ENCODE measurements around the gene SLC1A5.
"Not testable (repeated sequence)": the region's sequence is repeated elsewhere in the genome, so short reads cannot be mapped to it uniquely, and the experiment has no call there.

Gene SLC1A5

DNA sequence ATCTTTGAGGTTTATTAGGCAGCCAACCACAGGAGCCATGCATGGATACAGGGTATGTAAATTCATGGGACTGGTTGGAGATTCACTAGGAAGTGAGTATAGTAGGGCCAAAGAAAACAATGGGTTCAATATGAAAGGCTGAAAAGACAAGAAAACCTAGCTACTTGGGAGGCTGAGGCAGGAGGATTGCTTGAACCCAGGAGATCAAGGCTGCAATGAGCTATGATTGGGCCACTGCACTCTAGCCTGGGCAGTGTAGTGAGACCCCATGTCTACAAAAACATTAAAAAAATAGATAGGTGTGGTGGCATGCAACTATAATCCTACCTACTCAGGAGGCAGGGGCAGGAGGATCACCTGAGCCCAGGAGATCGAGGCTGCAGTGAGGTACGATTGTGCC is 10.3 kb upstream of the SLC1A5 start:
- DNase-seq, result no peak

DNA sequence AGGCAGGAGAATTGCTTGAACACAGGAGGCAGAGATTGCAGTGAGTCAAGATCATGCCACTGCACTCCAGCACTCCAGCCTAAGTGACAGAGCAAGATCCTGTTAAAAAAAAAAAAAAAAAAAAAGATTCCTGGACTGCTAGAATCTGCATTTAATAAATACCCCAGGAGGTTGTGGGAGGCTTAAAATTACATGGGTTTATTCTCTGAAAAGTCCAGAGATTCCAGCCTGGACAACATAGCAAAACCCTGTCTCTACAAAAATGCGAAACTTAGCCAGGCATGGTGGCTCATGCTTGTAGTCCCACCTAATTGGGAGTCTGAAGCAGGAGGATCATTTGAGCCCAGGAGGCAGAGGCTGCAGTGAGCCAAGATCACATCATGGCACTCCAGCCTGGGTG is 9.5 kb upstream of the SLC1A5 start:
- no peak for DNase-seq

DNA sequence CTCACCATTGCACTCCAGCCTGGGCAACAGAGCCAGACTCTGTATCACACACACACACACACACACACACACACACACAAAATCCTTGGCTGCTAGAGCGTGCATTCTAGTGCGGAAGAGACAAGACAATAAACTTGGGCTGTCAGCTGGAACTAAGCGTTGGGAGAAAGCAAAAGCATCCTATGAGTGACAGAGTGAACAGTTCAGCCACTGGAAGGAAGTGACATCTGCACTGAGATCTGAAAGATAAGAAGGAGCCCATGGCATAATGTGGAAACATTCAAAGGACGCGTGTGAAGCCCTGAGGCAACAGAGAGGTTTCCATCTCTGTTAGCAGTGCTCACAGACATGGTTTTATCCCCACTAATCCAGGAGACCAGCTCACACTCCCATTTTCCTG is 3.5 kb upstream of the SLC1A5 start:
- peak in 4 of 5 donors; percentile 22 to 86 (median 29) for DNase-seq

DNA sequence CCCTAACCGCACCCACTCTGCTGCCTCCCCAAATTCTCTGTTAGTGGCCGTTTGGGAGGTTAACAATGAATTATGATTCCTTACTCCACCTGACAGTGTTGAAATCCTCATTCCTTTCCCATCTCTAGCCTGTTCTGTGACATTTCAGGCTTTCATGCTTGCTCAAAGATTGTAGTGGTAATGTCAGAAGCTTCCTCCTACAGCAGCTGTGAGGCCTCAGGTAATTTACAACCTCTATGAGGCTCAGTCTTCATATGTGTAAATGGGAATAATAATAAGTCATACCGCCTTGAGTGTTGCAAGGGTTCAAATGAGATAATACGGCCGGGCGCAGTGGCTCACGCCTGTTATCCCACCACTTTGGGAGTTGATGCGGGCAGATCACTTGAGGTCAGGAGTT is 977 bp upstream of the SLC1A5 start:
- DNase-seq, result no peak

DNA sequence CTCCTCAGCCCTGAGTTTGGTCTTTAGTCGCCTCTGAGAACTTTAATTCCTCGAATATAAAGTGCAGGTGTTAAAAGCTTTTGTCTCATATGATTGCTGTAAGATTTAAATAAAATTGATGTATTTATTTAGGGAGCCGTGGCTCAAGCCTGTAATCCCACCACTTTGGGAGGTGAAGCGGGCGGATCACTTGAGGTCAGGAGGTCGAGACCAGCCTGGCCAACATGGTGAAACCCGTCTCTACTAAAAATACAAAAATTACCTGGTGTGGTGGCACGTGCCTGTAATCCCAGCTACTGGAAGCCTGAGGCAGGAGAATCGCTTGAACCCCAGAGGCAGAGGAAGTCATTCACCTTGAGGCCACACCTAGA is 559 bp upstream of the SLC1A5 start:
- no peak for DNase-seq

DNA sequence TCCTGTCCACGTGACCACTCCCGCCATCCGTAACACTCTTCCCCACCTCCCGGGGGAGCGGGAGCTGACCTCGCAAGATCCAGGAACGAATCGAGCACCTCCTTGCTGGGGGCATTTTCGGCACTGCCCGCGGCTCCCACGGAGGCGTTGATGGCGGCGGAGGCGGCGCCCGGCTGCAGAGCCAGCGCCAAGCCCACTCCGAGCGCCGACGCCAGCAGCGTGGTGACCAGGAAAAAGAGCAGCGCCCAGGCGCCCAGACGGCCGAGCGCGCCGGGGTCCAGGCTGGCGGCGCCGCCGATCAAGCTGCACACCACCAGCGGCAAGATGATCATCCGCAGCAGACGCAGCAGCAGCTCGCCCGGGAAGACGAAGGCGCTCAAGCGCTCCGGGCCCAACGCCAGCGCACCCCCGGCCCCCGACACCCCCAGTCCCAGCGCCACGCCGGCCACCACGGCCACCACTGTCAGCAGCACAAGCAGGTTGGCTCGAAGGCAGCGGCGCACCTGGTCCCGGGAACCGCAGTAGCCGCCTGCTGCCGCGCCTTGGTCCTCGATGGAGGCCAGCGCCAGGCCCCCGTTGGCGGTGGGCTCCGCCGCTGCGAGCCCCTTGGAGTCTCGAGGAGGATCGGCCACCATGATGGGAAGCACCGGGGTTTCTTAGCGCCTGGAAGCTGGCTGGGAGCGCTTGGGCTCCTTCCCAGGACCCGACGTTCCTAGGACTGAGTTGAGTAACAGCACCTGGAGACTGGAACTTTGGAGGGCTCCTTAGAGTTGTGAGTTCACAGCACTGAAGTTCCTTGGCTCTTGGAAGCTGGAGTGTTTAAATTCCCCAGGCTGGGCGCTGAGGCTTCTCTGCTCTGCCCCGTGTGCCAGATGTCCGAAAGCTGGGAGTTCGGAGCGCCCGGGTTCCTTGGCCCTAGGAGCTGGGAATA is 798 bp downstream of the SLC1A5 start:
- peak in 4 of 5 donors; percentile 18 to 58 (median 28) for DNase-seq

DNA sequence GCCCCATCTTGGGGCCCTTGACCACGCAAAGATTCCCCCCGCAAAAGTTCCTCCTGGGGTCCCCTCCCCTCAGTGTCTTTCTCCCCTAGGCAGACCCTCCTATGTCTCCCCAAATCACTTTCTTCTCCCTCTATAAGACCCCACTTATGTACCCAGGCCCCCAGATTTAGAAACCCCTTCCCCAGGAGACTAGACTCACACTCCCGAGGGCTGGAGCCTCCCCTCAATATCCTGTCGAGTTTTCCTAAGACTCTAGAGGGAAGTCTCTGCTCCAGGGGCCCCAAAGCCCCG is 1.4 kb downstream of the SLC1A5 start:
- no peak for DNase-seq

DNA sequence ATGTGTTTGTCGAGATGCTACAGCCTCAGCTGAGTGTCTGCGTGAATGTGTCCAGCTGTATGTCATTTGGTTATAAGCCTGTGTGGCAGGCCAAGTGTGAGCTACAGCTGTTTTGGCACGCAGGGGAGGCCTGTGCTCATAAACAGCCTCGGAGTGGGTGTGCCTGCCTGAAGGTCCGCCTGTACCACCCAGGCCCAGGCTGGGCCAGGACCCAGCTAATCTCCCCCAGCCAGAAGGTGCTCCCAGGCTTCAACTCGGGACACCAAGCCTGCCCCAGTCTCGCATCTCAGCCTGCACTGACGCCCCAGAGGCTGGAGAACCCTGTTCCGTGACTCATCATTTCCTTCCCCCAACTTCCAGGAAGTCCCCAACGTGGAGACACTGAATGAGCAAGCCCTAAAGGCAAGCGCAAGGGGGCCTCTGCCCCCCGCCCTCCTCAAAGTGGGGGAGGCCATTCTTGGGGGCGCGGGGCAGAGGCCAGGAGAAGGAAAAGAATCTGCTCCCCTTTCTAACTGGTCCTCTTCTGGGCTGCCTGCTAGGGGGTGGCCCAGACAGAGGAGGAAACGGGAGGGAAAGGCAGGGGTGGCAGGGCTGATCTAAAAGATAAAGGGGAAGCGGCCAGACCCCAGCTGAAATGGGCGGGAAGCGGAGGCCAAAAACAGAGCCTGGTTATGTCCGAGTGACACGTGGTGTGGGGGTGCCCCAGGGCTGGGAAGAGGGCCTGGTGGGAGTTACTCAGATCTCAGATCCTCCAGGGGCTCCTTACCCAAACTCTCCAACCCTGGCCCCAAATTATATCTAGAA is 2.0 kb downstream of the SLC1A5 start:
- DNase-seq, result peak; percentile 60 to 94 (median 74)

DNA sequence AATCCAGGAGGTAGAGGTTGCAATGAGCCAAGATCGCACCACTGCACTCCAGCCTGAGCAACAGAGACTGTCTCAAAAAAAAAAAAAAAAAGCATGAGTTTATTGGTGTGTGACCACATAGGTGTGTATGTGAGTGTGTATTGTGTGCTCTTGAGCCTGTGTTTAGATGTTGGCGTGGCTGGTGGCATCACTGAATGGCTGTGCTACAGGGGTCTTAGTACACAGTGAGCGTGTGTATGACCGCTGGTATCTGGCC is 2.5 kb downstream of the SLC1A5 start:
- no peak for DNase-seq

DNA sequence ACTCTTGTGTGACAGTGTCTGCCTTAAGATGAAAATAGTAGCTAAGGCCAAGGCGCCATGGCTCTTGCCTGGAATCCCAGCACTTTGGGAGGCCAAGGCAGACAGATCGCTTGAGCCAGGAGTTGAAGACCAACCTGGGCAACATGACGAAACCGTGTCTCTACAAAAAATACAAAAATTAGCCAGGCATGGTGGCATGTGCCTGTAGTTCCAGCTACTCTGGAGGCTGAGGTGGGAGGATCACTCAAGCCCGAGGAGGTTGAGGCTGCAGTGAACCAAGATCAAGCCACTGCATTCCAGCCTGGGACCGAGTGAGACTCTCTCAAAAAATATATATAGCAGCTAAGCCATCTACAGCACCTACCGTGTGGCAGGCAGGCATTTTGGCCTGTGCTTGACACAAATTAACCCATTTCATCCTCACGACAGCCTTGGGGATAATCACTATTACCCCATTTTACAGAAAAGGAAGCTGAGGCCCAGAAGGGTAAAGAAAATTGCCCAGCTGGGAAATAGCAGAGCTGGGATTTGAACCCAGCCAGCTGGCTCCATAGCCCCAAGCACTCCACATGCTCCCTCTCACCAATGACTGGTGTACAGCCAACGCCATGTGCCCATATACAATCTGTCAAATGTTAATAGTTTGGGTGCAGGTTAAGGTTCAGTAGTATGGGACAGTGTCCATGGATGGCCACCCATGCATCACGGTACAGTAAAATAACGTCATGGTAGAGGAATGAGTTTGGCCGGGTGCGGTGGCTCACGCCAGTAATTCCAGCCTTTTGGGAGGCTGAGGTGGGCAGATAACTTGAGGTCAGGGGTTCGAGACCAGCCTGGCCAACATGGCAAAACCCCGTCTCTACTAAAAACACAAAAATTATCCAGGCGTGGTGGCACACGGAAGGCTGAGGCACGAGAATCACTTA is 3.1 kb downstream of the SLC1A5 start:
- peak in 1 of 5 donors; percentile 36 for DNase-seq

DNA sequence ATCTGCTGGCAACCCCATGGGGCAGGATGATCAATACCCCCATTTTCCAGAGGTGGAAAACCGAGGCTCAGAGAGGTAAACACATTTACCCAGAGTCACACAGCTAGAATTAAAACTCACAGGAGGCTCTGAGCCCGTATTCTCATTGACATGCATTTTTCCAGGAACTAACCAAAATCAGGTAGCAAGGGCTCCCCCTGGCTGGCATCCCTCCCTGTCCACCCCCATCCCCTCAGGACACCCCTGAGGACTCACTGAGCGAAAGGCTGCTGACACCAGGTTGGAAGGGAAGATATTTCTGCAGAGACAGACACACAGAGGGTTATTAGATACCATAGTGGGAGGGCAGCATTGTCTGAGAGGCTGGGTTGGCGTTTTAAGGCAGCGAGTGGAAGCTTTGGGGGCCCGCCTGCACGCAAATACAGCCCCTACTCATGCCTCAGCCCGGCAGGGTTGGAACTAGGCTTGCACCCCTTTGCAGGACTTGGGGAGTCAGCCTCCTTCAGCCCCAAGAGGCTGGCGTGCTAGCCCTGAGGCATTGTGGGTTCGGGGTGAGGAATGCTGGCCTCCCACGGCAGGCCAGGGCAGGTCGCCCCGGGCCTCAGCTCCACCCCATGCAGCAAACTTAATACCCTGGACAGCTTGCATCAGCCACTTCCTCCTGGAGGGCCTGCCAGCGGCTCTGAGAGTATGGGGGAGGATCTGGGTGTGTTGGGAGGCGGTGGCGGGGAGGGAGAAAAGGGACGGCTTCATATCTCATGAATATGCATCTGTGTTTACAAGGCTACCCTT is 3.9 kb downstream of the SLC1A5 start:
- DNase-seq, result peak in 2 of 5 donors; percentile 19 to 96

DNA sequence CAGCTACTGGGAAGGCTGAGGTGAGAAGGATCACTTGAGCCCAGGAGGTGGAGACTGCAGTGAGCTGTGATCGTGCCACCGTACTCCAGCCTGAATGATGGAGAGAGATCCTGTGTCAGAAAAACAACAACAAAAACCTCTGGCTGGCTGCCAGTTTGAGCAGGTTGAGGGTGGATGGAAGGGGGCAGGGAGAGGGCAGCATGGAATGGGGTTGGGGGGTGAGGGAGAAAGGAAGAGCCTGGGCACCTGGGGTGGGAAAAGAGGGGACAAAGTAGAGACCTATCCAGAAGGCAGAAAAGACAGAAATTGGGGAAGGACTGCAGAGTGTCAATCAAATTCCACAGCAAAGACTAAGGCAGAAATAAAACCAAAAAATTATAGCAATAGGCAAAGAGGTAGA is 4.7 kb downstream of the SLC1A5 start:
- no peak for DNase-seq

DNA sequence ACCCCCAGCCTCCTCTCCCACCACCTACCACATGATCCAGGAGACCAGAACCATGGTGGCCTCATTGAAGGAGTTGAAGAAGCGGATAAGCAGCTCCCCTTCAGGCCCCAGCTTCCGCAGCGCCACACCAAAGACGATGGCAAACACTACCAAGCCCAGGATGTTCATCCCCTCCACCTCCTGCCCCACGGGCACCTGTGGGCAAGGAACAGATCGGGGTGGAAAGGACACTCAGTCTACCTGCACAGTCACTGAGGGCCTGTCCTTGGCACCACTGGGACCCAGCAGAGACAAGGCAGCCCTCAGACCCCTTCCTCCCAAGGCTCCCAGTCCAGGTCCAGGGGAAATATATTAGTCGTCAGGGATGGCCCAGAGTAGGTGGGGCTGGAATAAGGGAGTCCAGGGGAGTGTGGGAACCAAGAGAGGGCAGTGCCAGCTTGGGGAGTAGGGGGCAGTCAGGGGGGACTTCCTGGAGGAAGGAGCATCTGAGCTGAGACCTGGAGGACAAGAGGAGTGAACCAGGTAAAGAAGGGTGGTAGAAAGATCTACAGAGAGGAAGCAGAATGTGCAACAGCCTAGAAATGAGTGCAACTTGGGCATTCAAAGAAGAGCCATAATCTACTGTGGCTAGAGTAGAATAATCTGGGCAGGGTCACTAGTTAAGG is 5.9 kb downstream of the SLC1A5 start:
- DNase-seq, result no peak

DNA sequence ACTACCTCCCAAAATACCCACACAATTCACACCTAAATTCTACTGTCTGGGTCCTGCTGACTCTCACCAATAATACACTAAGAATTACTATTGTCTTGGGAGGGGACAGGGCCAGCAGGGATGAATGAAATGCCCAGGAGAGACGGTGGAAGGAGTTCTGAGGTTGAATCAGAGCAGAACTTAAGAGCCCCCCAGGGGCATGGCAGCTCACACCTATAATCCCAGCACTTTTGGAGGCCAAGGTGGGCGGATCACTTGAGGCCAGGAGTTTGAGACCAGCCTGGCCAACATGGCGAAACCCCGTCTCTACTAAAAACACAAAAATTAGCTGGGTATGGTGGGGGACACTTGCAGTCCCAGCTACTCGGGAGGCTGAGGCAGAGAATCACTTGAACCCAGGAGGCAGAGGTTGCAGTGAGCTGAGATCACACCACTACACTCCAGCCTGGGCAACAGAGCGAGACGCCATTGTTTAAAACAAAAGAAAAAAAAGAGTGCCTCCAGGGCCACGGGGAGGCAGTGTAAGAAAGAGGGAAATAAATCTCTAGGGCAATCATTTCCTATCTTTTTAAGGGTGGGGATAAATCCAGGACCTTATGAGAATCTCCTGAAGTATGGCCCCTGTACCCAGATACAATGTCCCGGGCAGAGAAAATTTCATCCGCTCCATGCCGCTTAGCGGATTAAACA is 10.3 kb downstream of the SLC1A5 start:
- not testable (repeated sequence) for DNase-seq

DNA sequence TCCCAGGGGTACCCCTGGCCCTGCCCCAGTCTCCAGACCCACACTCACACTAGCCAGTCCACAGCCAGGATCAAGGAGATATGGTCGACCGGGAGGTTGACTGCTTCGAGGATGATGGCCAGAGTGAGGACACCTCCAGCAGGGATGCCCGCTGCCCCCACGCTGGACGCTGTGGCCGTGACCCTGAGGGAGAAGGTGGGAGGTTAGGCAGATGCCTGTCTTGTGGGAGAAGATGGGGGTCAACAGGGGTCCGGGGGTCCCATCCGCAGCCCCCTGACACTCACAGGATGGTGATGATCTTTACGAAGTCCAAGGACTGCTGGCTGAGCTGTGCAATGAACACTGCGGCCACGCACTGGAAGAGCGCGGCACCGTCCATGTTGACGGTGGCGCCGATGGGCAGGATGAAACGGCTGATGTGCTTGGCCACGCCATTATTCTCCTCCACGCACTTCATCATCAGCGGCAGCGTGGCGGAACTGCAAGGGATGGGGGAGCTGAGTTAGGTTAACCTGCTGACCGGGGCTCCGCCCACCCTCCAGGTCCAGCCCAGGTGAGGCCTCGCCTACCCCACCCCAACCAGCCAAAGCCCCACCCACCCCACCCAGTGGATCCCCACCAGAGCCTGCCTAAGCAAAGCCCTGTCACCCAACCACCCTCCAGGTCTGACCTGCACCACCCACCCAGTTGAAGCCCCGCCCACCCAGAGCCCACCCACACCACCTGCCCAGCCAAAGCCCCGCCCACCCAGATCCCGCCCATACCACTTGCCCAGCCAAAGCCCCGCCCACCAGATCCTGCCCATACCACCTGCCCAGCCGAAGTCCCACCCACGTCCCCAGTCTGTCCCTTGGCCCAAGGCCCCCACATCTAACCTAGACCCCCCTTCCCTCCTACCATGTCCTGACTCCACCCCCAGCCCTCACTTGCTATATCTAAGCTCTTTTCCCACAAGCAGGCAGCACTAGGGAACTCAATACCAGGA is 11.2 kb downstream of the SLC1A5 start:
- DNase-seq, result no peak

DNA sequence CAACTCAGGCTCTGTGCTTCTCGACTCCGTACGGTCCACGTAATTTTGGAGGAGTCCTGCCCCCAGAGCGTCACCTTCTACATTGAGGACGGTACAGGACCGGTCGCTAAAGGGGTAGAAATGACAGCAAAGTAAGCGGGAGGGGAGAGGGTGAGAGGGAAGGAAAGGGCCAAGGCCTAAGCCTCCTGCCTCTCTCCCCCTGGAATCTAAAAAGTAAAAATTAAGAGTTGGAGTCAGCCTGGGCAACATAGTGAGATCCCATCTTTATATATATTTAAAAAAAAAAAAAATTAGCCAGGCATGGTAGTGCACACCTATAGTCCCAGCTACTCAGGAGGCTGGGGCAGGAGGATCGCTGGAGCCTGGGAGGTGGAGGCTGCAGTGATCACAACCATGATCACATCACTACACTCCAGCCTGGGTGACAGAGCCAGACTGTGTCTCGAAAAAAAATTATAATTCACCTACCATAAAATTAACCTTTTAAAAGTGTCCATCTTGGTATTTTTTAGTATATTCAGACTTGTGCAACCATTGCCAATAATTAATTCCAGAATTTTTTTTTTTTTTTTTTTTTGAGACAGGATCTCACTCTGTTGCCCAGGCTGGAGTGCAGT is 12.6 kb downstream of the SLC1A5 start:
- no peak for DNase-seq

DNA sequence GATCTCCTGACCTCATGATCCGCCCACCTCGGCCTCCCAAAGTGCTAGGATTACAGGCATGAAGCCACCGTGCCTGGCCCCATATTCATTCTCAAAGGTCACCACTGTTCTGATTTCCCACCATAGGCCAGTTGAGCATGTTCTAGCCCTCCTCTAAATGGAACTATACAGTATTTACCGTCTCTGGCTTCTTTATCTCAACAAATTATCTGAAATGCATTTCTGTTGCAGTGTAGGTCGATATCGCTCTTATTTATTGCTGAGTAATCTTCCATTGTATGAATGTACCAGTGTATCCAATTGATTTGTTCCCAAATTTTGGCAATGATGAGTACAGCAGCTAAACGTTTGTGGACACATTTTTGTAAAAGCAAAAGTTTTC is 15.4 kb downstream of the SLC1A5 start:
- DNase-seq, result no peak

DNA sequence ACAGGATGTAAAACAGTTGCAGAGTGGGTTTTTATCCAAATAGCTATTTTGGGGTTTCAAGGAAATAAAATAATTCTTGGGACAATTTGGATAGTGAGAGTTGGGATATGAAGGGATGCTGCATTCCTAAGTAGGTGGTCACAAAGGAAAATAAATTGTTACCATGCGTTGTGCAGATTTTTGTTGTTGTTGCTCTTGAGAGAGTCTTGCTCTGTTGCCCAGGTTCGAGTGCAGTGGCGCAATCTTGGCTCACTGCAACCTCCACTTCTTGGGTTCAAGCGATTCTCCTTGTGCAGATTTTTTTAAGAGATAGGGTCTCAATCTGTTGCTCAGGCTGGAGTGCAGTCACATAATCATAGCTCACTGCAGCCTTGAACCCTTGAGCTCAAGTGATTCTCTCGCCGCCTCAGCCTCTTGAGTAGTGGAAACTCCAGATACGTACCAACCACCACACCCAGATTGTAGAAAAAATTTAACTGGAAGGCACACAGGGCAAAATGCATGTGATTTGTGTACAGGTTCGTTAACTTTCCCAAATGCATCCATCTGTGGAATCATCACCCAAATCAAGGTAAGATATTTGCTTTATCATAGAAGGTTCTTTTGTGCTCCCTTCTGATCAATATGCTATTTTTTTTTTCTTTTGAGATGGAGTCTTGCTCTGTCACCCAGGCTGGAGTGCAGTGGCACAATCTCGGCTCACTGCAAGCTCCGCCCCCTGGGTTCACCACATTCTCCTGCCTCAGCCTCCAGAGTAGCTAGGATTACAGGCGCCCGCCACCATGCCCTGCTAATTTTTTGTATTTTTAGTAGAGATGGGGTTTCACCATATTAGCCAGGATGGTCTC is 16.0 kb downstream of the SLC1A5 start:
- DNase-seq, result no peak

DNA sequence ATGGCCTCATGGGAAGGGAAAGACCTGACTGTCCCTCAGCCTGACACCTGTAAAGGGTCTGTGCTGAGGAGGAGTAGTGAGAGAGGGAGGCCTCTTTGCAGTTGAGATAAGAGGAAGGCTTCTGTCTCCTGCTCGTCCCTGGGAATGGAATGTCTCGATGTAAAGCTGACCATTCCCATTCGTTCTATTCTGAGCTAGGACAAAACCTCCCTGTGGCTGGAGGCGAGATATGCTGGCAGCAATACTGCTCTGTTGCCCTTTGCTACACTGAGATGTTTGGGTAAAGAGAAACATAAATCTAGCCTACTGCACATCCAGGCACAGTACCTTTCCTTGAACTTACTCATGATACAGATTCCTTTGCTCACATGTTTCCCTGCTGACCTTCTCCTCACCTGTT is 19.6 kb downstream of the SLC1A5 start:
- not testable (repeated sequence) for DNase-seq

Data from T-helper 1 cell (primary cell).